Uterus (tissue), 4 donors: ENCODE results near the gene IGFN1. TPM values are rescaled to one million over a fixed set of nuclear protein-coding genes. Genes with fewer than 3 reads are reported as not detected.
"Not testable (repeated sequence)": the region's sequence is repeated elsewhere in the genome, so short reads cannot be mapped to it uniquely, and the experiment has no call there.

Experiments
- DNase-seq, 2 donors: peaks; one replicate each; pipeline ENCODE4 v3.0.0-alpha.2; 2019 to 2020
- H3K27ac ChIP-seq, 2 donors: fragments of 200-600 bp; sonication (generic); 1 replicate in 1 of 2; 2 replicates in 1 of 2; pipeline ENCODE4 v1.5.1; 2016 to 2018
- H3K27me3 ChIP-seq, 2 donors: fragments of 200-600 bp; sonication (generic); one replicate each; pipeline ENCODE4 v1.5.1; 2018 to 2019; ENCODE audit warnings: control low read depth in 1 of 2
- H3K36me3 ChIP-seq, 2 donors: fragments of 200-600 bp; sonication (generic); one replicate each; pipeline ENCODE4 v1.5.1; 2019; ENCODE audit warnings: control low read depth in 1 of 2
- H3K4me1 ChIP-seq, 2 donors: fragments of 200-600 bp; sonication (generic); one replicate each; pipeline ENCODE4 v1.5.1; 2018 to 2019; ENCODE audit warnings: control low read depth in 1 of 2
- H3K4me3 ChIP-seq, 2 donors: fragments of 200-600 bp; sonication (generic); 1 replicate in 1 of 2; 2 replicates in 1 of 2; pipeline ENCODE4 v1.5.1; 2018 to 2019; ENCODE audit warnings: mild to moderate bottlenecking in 1 of 2
- H3K9me3 ChIP-seq, 2 donors: fragments of 200-600 bp; sonication (generic); one replicate each; pipeline ENCODE4 v1.5.1; 2019; ENCODE audit warnings: control low read depth in 1 of 2
- POLR2A ChIP-seq, 2 donors: fragments of 450-650 bp; IDR thresholded peaks; one replicate each; pipeline ENCODE4 v1.6.1; 2016; ENCODE audit warnings: antibody characterized with exemption in 2 of 2, mild to moderate bottlenecking in 1 of 2, moderate library complexity in 1 of 2
- intact Hi-C: fragments of 100-400 bp; cut with DNase I; formaldehyde crosslinking; loops from one replicate; pipeline ENCODE4 v1.15.1; 2023; ENCODE audit warnings: low total_unique reads
- total RNA-seq, 4 donors: library from RNA; depleted of rRNA in 3 of 4; stranded (reverse); fragments of >200 nt in 3 of 4; gene quantifications; one replicate each; pipeline versions ENCODE4 v1.1.0 to v1.2.4, GENCODE V29; 2014 to 2023
- TF ChIP-seq, protein P1 (sequence below), 4 experiments: fragments of 200-600 bp in 2 of 4; fragments of 450-650 bp in 2 of 4; sonication (generic) in 2 of 4; IDR thresholded peaks; one replicate each; pipeline ENCODE4 v1.5.1; 2016 to 2019; ENCODE audit warnings: antibody characterized with exemption in 4 of 4, mild to moderate bottlenecking in 2 of 4, moderate library complexity in 1 of 4
- donor health status: DM: yes; HTN: yes; CAD: no.

The IGFN1 gene
- total RNA-seq, 4 donors from 2014 or later = 0.51 to 5.4 (median 2.1) TPM; not detected in 1

DNA sequence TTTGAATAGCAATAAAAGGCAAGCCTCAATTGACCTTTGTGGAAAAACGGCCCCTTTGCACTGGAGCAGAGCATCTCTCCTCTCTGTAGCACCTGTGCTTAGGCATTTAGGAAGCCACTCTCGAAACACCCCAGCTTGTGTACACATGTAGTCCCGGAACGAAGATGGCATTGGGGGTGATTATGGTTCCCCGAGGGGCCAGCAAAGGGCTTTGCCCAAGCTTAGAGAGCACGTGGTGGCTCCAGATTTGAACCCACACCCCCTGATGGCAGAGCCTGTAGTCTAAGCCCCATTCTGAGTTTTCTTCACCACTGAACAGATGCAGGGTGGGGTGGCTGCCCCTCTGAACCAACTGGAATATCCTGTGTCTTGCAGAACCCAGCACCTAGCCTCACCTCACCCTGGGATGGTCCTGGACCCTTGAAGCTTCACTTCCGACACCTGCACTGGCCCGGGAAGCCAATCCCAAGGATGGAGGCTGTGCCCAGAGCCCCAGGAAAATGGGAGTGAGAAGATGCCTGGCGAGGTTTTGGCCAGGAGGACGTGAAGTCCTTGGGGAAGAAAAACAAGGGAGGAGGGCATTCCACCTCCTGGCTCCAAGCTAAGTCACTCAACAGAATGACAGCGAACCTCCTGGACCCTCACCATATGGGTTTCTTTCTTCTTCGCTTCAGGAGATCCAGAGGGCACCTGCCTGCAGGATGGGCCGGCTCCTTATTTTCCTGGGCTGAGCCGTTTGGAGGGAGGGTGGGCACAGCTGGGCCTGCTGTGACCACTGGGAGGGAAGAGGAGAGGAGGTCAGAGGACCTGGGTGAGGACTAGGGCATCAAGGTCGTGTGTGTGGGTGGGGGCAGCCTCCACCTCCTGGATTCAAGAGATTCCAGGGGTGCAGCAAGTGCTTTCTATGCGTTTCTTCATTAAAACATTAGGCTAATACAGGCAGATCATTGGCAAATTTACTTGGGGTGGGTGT lies 37.7 kb downstream of the IGFN1 start:
- TF ChIP-seq, protein P1, sequence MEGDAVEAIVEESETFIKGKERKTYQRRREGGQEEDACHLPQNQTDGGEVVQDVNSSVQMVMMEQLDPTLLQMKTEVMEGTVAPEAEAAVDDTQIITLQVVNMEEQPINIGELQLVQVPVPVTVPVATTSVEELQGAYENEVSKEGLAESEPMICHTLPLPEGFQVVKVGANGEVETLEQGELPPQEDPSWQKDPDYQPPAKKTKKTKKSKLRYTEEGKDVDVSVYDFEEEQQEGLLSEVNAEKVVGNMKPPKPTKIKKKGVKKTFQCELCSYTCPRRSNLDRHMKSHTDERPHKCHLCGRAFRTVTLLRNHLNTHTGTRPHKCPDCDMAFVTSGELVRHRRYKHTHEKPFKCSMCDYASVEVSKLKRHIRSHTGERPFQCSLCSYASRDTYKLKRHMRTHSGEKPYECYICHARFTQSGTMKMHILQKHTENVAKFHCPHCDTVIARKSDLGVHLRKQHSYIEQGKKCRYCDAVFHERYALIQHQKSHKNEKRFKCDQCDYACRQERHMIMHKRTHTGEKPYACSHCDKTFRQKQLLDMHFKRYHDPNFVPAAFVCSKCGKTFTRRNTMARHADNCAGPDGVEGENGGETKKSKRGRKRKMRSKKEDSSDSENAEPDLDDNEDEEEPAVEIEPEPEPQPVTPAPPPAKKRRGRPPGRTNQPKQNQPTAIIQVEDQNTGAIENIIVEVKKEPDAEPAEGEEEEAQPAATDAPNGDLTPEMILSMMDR (IDR thresholded peaks at IDR 0.05) = no peak
- no peak for TF ChIP-seq POLR2A (IDR thresholded peaks at IDR 0.05)
- Histone ChIP-seq H3K36me3 (no peaks in the 10 kb centered on the region), H3K27ac (no peak overlapping the region), H3K4me3 (no peak overlapping the region), H3K27me3 (no peaks in the 10 kb centered on the region), H3K9me3 (no peaks in the 10 kb centered on the region), H3K4me1 (no peaks in the 10 kb centered on the region)
- intact Hi-C loops = no loop called here
- no peak for DNase-seq

DNA sequence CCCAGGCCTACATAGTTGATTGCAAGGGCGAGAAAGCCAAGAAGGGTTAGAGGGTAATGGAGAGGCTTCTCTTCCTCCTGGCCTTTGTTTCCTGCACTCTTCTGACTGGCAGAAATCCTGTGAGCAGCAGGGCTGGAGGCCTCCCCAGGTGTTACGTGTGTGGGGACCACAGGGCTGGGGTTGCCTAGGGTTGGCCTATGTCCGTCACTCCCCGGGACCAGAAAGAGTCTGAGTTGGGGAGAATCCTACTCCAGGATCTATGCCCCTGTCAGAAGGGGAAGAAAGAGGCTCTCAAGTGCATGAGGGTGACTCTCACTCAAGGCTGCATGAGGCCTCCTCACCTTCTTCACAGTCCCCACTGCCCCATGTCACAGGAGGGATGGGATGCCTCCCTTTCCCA lies 38.5 kb downstream of the IGFN1 start:
- no peak for DNase-seq
- H3K27me3 ChIP-seq = no peaks in the 10 kb centered on the region
- TF ChIP-seq POLR2A (IDR thresholded peaks at IDR 0.05) = no peak
- TF ChIP-seq, protein P1 (IDR thresholded peaks at IDR 0.05) = no peak
- H3K9me3 ChIP-seq = no peaks in the 10 kb centered on the region
- no peak overlapping the region for H3K27ac ChIP-seq
- H3K4me1 ChIP-seq = no peaks in the 10 kb centered on the region
- no peak overlapping the region for H3K4me3 ChIP-seq
- intact Hi-C loops = no loop called here
- no peaks in the 10 kb centered on the region for H3K36me3 ChIP-seq

- H3K27ac ChIP-seq = no peak overlapping the region
- no peaks in the 10 kb centered on the region for H3K27me3 ChIP-seq
- DNase-seq = no peak
- no peaks in the 10 kb centered on the region for H3K36me3 ChIP-seq
- TF ChIP-seq POLR2A (IDR thresholded peaks at IDR 0.05) = no peak
- TF ChIP-seq, protein P1 (IDR thresholded peaks at IDR 0.05) = no peak
- no peak overlapping the region for H3K4me3 ChIP-seq
- intact Hi-C loops = no loop called here
- H3K9me3 ChIP-seq = no peaks in the 10 kb centered on the region
- H3K4me1 ChIP-seq = no peaks in the 10 kb centered on the region
These were observed 39.4 kb downstream of the IGFN1 start for GRCh38 chr1:201229771-201230635.

GRCh38 chr1:201230676-201231075 lies 40.1 kb downstream of the IGFN1 start:
- H3K9me3 ChIP-seq = no peaks in the 10 kb centered on the region
- H3K27ac ChIP-seq = no peak overlapping the region
- no peaks in the 10 kb centered on the region for H3K27me3 ChIP-seq
- no peaks in the 10 kb centered on the region for H3K4me1 ChIP-seq
- H3K4me3 ChIP-seq = no peak overlapping the region
- no peak for DNase-seq
- intact Hi-C loops = no loop called here
- TF ChIP-seq POLR2A (IDR thresholded peaks at IDR 0.05) = no peak
- H3K36me3 ChIP-seq = no peaks in the 10 kb centered on the region

- DNase-seq, intact Hi-C loops, H3K36me3 ChIP-seq, H3K27ac ChIP-seq, H3K4me3 ChIP-seq, H3K27me3 ChIP-seq, H3K4me1 ChIP-seq, H3K9me3 ChIP-seq: not testable (repeated sequence)
These were observed 49.0 kb downstream of the IGFN1 start for GRCh38 chr1:201239646-201240045.

DNA sequence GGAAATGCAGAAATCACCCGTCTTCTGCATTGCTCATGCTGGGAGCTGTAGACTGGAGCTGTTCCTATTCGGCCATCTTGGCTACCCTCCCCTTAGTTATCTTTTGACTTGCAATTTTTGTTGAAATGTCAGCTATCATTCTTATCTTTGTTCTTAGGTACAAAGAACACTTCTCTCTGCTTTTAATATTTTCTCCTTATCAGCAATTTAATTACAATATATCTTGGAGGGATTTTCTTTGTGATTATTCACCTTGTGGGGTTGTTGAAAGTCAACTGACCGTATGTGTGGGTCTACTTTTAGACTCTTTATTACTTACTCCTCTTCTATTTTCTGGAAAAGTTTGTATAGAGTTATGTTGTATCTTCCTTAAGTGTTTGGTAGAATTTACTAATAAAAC lies 49.5 kb downstream of the IGFN1 start:
- no peak for DNase-seq
- Histone ChIP-seq H3K27me3 (peaks cover 0 to 5% of the 10 kb centered on the region in 2 donors), H3K4me3 (no peak overlapping the region), H3K4me1 (no peaks in the 10 kb centered on the region), H3K27ac (no peak overlapping the region), H3K36me3 (no peaks in the 10 kb centered on the region), H3K9me3 (no peaks in the 10 kb centered on the region)
- intact Hi-C loops = no loop called here
- TF ChIP-seq, protein P1 (IDR thresholded peaks at IDR 0.05) = no peak
